Muscle layer of colon (tissue), 2 donors: ENCODE data around the gene ERVV-1.
"Not testable (repeated sequence)": the region's sequence is repeated elsewhere in the genome, so short reads cannot be mapped to it uniquely, and the experiment has no call there.

Experiments
- H3K27ac ChIP-seq: one replicate; pipeline ENCODE4 v1.7.0; 2013; ENCODE audit warnings: low read depth, mild to moderate bottlenecking, low read length, moderate library complexity
- H3K27me3 ChIP-seq, 2 donors: one replicate each; pipeline ENCODE4 v1.7.0; 2013; ENCODE audit warnings: low read length in 2 of 2, mild to moderate bottlenecking in 2 of 2; ENCODE audit not compliant: insufficient read depth in 2 of 2, control insufficient read depth in 1 of 2
- H3K36me3 ChIP-seq: one replicate; pipeline ENCODE4 v1.7.0; 2013; ENCODE audit warnings: mild to moderate bottlenecking, low read length; ENCODE audit not compliant: insufficient read depth
- H3K4me1 ChIP-seq: one replicate; pipeline ENCODE4 v1.7.0; 2013; ENCODE audit warnings: mild to moderate bottlenecking, low read length; ENCODE audit not compliant: insufficient read depth
- H3K4me3 ChIP-seq, 2 donors: one replicate each; pipeline ENCODE4 v1.7.0; 2013; ENCODE audit warnings: low read length in 2 of 2, low read depth in 1 of 2, mild to moderate bottlenecking in 1 of 2, moderate library complexity in 1 of 2
- H3K9ac ChIP-seq: one replicate; pipeline ENCODE4 v1.7.0; 2013; ENCODE audit warnings: low read length
- H3K9me3 ChIP-seq: one replicate; pipeline ENCODE4 v1.7.0; 2013; ENCODE audit warnings: mild to moderate bottlenecking, low read length
- donor health status: abdominal sarcoma.
- donor health status: Adenocarcinoma of cecum.

ERVV-1 gene, protein sequence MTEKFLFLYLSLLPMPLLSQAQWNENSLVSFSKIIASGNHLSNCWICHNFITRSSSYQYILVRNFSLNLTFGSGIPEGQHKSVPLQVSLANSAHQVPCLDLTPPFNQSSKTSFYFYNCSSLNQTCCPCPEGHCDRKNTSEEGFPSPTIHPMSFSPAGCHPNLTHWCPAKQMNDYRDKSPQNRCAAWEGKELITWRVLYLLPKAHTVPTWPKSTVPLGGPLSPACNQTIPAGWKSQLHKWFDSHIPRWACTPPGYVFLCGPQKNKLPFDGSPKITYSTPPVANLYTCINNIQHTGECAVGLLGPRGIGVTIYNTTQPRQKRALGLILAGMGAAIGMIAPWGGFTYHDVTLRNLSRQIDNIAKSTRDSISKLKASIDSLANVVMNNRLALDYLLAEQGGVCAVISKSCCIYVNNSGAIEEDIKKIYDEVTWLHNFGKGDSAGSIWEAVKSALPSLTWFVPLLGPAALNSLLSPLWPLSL

DNA sequence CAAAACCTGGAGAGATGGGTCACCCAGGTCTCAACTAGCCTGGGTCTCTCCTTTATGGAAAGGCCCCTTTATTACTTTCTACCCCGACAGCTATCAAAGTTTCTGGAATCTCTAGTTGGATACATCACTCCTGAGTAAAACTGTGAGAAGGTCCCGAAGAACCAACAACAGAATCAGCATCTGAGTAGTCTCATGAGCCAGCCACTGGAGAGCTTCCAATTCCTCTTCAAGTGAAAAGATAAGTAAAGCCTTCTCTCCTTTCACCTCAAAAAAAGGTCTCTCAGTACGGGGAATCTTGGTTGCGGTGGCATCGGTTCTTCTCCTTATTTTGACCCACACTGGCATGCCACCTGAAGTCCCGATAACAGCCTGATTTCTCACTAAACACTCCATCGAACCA, at the start of gene ERVV-1:
Gene ERVV-1 (plus strand): TSS at position 301 of the 400 bp plus-strand sequence. CDS start 170 bp downstream, outside the sequence.
- Histone ChIP-seq H3K9ac (no peak within 1 kb of the TSS), H3K27me3 (no peaks in the 10 kb centered on the region), H3K4me3 (no peak within 1 kb of the TSS), H3K27ac (no peak within 1 kb of the TSS), H3K4me1 (no peaks in the 10 kb centered on the region), H3K9me3 (no peaks in the 10 kb centered on the region), H3K36me3 (no peaks in the 10 kb centered on the region)

DNA sequence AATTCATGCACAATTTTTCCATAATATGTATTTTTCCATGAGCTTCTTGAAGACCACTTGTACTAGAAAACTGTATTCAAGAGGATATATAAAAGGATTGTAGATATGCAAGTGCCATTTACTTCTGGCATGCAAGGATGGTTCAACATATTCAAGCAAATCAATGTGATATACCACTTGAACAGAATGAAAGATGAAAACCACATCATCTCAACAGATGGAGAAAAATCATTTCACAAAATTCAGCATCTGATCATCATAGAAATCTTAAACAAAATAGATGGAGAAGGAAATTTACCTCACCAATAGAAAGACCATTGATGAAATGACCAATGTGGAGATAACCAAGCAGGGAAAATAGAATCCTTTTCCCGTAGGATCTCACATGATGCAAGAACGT, 45.9 kb upstream of the ERVV-1 start:
- H3K36me3 ChIP-seq, result peaks cover 5% of the 10 kb centered on the region
- H3K4me1 ChIP-seq, result no peaks in the 10 kb centered on the region
- H3K27ac ChIP-seq, result no peak overlapping the region
- no peaks in the 10 kb centered on the region for H3K27me3 ChIP-seq
- H3K4me3 ChIP-seq, result no peak overlapping the region
- H3K9ac ChIP-seq, result no peak overlapping the region
- H3K9me3 ChIP-seq, result no peaks in the 10 kb centered on the region

DNA sequence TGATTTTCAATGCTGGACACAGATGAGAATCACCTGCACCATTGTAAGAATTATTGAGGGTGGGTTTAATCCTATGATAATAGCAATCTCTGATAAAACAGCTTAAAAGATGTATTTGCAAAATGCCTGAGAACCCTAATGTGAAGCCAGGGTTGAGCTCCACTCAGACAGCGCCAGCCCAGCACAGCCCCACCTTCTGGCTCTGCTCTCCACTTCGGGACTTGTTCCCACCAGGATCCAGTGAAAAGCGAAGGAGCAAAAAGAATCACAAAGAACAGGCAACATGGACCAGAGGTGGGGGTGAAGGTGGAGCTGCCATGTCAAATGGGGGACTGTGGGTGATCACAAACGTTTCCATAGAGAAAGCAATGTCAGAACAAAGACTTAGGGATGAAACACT, 32.4 kb upstream of the ERVV-1 start:
- Histone ChIP-seq H3K27me3 (no peaks in the 10 kb centered on the region), H3K36me3 (peaks cover 17% of the 10 kb centered on the region), H3K4me1 (no peaks in the 10 kb centered on the region), H3K9me3 (no peaks in the 10 kb centered on the region), H3K9ac (no peak overlapping the region), H3K4me3 (no peak overlapping the region), H3K27ac (no peak overlapping the region)

DNA sequence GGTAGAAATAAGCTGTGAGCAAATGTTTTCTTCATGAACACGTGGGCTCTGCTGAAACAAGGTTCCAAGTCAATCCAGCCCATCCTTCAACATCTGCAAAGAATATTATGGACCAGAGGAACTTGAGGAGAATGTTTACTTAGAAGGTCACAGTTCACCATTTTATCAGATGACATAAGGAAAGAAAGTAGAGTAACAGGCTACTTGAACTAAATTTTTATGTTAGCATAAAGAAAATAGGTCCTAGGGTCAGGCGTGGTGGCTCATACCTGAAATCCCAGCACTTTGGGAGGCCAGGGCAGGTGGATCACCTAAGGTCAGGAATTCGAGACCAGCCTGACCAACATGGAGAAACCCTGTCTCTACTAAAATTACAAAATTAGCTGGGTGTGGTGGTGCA, 30.6 kb upstream of the ERVV-1 start:
- H3K27ac ChIP-seq, H3K27me3 ChIP-seq, H3K4me3 ChIP-seq, H3K4me1 ChIP-seq, H3K9ac ChIP-seq, H3K9me3 ChIP-seq: not testable (repeated sequence)
- H3K36me3 ChIP-seq, result peaks cover 21% of the 10 kb centered on the region

DNA sequence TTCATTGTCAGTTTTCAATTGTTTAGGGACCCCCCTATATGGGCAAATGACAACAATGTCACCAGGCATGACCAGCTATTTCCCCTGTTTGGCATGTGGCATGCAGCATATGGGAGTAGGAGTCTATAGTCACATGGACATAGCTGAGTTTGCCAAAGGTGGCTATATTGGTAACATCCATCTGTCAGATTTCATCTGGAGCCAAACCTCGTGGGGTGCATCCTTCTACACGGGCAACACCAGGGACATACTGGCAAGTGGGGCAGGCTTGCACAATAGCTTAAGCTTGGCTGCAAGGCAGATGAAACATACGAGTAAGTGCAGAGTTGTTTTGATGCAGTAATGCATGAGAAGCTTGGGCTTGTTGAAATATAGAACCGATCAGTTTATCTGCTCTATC, 26.5 kb upstream of the ERVV-1 start:
- Histone ChIP-seq H3K9me3 (no peaks in the 10 kb centered on the region), H3K36me3 (peaks cover 30% of the 10 kb centered on the region), H3K27ac (no peak overlapping the region), H3K4me1 (peaks cover 4% of the 10 kb centered on the region), H3K27me3 (no peaks in the 10 kb centered on the region), H3K4me3 (no peak overlapping the region), H3K9ac (no peak overlapping the region)

DNA sequence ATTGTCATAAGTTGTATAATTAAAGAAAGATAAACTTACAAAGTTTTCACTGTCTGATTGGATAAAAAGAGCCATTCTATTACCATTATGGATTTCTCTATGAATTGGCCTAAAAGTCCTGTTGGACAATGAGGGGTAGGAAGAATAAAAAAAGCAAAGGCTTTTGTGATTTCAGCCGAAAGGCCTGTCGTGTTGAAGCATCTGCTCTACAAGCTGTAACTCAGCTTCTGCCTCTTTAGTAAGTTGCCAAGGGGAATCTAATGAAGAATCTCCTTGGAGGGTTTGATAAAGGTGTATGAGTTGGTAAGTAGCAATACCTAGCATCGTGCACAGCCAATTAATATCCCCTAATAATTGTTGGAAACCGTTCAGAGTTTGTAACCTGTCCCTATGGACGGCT, 25.2 kb upstream of the ERVV-1 start:
- H3K36me3 ChIP-seq, result peaks cover 30% of the 10 kb centered on the region
- H3K9ac ChIP-seq, result no peak overlapping the region

DNA sequence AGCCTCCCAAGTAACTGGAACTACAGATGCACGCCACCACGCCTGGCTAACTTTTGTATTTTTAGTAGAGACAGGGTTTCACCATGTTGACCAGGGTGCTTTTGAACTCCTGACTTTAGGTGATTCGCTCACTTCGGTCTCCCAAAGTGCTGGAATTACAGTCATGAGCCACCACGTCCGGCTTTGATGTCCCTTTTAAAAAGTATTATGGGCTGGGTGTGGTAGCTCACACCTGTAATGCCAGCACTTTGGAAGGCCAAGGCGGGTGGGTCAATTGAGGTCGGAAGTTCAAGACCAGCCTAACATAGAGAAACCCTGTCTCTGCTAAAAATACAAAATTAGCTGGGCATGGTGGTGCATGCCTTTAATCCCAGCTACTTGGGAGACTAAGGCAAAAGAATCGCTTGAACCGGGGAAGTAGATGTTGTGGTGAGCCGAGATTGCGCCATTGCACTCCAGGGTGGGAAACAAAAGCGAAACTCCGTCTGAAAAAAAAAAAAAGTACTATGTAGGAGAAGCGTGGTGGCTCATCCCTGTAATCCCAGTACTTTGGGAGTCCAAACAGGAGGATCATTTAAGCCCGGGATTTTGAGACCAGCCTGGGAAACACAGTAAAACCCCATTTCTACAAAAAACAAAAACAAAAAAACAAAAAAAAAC, 22.8 kb upstream of the ERVV-1 start:
- Histone ChIP-seq H3K27me3 (no peaks in the 10 kb centered on the region), H3K4me1 (peaks cover 10% of the 10 kb centered on the region), H3K9me3 (no peaks in the 10 kb centered on the region), H3K4me3 (no peak overlapping the region), H3K9ac (no peak overlapping the region), H3K27ac (no peak overlapping the region), H3K36me3 (peaks cover 17% of the 10 kb centered on the region)

More for the DNA sequence above, 25.2 kb upstream of the ERVV-1 start:
- Histone ChIP-seq H3K4me3 (no peak overlapping the region), H3K4me1 (peaks cover 10% of the 10 kb centered on the region), H3K27me3 (no peaks in the 10 kb centered on the region), H3K9me3 (no peaks in the 10 kb centered on the region), H3K27ac (no peak overlapping the region)

DNA sequence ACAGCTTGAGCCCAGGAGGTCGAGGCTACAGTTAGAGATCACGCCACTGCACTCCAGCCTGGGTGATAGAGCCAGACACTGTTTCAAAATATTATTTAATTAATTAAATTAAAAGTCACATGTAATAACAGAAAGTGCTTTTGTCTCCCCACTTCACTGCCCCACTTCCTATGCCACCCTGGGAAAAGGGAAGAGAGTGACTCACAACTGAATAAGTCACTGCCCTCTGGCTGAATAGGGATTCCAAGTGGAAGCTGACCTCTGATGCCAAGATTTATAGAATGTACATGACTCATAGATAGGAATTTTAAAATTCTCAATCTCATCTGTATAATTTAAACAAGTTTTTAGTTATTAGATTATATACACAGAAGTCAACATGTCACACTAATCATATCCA, 22.2 kb upstream of the ERVV-1 start:
- Histone ChIP-seq H3K9me3 (no peaks in the 10 kb centered on the region), H3K4me1 (peaks cover 10% of the 10 kb centered on the region), H3K27me3 (no peaks in the 10 kb centered on the region), H3K27ac (no peak overlapping the region), H3K9ac (no peak overlapping the region), H3K36me3 (peaks cover 11% of the 10 kb centered on the region), H3K4me3 (no peak overlapping the region)

DNA sequence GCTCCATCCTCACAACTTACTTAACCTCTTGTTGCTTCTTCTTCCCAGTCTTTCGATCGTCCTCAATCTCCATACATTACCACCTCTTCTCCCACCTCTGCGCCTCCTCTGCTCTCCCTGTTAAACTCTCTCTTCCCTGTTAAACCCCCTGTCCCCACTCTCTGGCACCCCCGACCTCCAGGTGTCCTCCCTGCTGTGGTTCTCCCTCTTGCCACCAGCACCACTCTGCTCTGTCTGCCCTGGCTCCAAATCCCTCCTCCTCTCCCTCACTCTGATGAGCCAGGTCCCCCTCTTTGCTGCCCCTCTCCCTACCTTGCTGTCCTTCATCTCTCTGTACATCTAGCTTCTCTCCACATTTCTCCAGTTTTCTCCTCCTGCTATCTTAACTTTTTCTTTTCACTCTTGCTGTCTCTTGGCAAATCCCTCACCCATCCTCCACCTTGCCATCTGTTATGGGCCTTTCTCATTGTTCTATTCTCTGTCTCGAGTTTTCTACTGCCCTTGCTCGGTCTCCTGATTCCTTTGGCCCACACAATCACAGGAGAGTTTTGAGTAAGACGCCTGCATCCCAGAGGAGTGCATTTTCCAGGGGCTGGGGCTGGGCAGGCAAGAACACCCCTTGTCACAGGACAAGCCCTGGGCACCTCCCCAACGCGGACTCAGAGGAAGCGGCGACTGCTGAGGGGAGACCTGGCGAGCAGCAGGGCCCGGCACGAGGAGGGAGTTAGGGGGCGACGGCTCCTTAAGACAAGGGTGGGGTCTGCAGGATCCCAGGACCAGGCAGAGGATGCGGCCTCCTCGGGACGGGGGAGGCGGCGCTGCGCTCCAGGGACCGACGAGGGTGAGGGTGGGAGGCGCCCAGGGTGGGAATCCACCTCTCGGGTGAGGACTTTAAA, 21.4 kb upstream of the ERVV-1 start:
- Histone ChIP-seq H3K27ac (peak overlapping the region; percentile 68), H3K36me3 (peaks cover 9% of the 10 kb centered on the region), H3K9me3 (no peaks in the 10 kb centered on the region), H3K27me3 (no peaks in the 10 kb centered on the region), H3K9ac (peak overlapping the region; percentile 21), H3K4me1 (peaks cover 10% of the 10 kb centered on the region), H3K4me3 (peak overlapping the region; percentile 73 to 74)

DNA sequence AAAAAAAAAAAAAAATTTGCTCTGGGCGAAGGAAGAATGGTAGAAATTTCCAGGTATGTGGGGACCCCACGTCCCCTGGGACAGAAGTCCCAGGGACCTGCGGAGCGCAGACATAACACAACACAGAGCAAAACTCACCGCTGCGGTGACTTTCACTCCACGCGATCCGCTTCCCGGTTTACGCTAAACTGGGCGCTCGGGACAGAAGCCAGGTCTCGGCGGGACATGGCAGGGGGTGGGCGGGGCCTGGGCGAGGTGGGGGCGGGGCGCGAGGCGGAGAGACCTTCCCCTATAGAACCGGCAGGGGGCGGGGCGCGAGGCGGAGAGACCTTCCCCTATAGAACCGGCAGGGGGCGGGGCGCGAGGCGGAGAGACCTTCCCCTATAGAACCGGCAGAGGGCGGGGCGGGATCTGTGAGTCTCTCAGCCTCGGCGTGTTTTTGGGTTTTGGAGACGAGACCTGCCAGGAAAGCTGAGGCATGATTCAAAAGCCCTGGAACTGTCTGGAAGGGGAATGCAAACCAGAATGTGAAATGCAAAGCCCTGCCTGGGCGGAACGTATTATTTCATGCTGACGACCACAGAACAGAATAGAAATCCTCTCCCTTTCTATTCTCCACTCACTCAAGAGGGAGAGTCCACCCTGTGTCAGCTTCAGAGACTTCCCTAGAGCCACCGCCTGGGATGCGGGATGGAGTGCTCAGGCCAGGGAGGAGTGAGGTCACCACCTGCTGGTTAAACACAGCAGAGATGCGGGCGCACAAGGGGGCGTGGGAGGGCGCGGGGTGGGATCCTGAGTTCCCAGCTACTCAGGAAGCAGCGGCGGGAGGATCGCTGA, 20.2 kb upstream of the ERVV-1 start:
- peak overlapping the region; percentile 21 for H3K9ac ChIP-seq

More for the DNA sequence above, 20.2 kb upstream of the ERVV-1 start:
- Histone ChIP-seq H3K27me3 (no peaks in the 10 kb centered on the region), H3K4me3 (peak overlapping the region; percentile 73 to 74), H3K4me1 (peaks cover 10% of the 10 kb centered on the region), H3K36me3 (peaks cover 9% of the 10 kb centered on the region), H3K27ac (peak overlapping the region; percentile 28), H3K9me3 (no peaks in the 10 kb centered on the region)
